Mucosa of descending colon (tissue), 3 donors: Measurements from ENCODE around the gene TEF. TPM values are rescaled to one million over a fixed set of nuclear protein-coding genes. Genes with fewer than 3 reads are reported as not detected.
"Not testable (repeated sequence)": the region's sequence is repeated elsewhere in the genome, so short reads cannot be mapped to it uniquely, and the experiment has no call there.

ENCODE experiments used
- ATAC-seq: fragments of 200-7000 bp; cut with Tn5 transposase; one replicate; pipeline ENCODE4 v1.9.1; 2020; ENCODE audit warnings: mild to moderate bottlenecking, moderate library complexity
- DNase-seq, 3 donors: peaks; one replicate each; pipeline ENCODE4 v3.0.0-alpha.2; 2020
- H3K36me3 ChIP-seq: fragments of 200-600 bp; one replicate; pipeline ENCODE4 v1.8.0; 2021; ENCODE audit warnings: low read depth, mild to moderate bottlenecking
- H3K4me1 ChIP-seq: fragments of 200-600 bp; one replicate; pipeline ENCODE4 v1.8.0; 2021; ENCODE audit warnings: low read depth, mild to moderate bottlenecking
- H3K4me3 ChIP-seq: fragments of 200-600 bp; one replicate; pipeline ENCODE4 v1.8.0; 2021; ENCODE audit warnings: mild to moderate bottlenecking
- H3K9me3 ChIP-seq: fragments of 200-600 bp; one replicate; pipeline ENCODE4 v1.8.0; 2021; ENCODE audit warnings: mild to moderate bottlenecking
- intact Hi-C, 2 donors: fragments of 100-400 bp; cut with DNase I in 1 of 2; cut with micrococcal nuclease in 1 of 2; formaldehyde crosslinking; loops; one replicate each; pipeline versions ENCODE4 v1.11.0 to v1.11.1; 2022; cut with DNase I, micrococcal nuclease
- total RNA-seq, 3 donors: library from RNA; stranded (reverse); fragmentation: NEBNext Ultra II Directional in 2 of 3; extraction: Animal tissue kit (Norgen Biotek cat#: 25700) in 2 of 3; gene quantifications; one replicate each; pipeline versions ENCODE4 v1.2.1 to v1.2.4, GENCODE V29; 2021 to 2023
- TF ChIP-seq, protein P1 (sequence below): fragments of 200-600 bp; IDR thresholded peaks from one replicate; pipeline ENCODE4 v1.8.0; 2022; ENCODE audit warnings: antibody characterized with exemption, mild to moderate bottlenecking
- donor health status: DM: no; HTN: no; CAD: no; lungs with moderate emphysema.
- donor health status: DM: no; HTN: no; CAD: no.
- donor health status: DM: no; HTN: yes; CAD: no.

TEF gene
- total RNA-seq, 3 donors from 2014 or later, result 17.6 to 29.3 (median 28.6) TPM

- ATAC-seq, result no peak
Measured at GRCh38 chr22:41429951-41430332, 48.2 kb downstream of the TEF start.

DNA sequence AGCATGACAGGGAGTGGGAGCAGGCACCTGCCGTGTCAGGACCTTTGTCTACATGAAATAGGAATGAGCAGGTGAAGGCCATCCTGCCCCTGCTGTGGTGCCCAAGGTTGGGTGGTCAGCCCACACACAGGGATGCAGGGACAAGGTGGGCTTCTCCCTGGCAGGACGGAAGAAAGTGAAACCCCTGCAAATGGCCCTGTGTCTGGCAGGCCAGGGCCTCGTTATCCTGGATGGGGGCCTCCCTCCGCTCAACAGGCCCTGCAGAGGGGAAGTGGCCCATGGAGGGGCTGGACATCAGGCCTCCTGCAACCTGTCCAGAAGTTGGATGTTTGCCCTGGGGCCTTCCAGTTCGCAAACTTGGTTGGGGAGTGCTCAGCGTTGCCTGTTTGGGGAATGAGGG, 49.9 kb downstream of the TEF start:
- ATAC-seq, result no peak
- TF ChIP-seq, protein P1, sequence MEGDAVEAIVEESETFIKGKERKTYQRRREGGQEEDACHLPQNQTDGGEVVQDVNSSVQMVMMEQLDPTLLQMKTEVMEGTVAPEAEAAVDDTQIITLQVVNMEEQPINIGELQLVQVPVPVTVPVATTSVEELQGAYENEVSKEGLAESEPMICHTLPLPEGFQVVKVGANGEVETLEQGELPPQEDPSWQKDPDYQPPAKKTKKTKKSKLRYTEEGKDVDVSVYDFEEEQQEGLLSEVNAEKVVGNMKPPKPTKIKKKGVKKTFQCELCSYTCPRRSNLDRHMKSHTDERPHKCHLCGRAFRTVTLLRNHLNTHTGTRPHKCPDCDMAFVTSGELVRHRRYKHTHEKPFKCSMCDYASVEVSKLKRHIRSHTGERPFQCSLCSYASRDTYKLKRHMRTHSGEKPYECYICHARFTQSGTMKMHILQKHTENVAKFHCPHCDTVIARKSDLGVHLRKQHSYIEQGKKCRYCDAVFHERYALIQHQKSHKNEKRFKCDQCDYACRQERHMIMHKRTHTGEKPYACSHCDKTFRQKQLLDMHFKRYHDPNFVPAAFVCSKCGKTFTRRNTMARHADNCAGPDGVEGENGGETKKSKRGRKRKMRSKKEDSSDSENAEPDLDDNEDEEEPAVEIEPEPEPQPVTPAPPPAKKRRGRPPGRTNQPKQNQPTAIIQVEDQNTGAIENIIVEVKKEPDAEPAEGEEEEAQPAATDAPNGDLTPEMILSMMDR, result no peak
- H3K36me3 ChIP-seq, result peaks cover 5% of the 10 kb centered on the region
- H3K4me3 ChIP-seq, result no peak overlapping the region
- DNase-seq, result no peak
- intact Hi-C loops, result no loop called here
- no peaks in the 10 kb centered on the region for H3K9me3 ChIP-seq
- no peaks in the 10 kb centered on the region for H3K4me1 ChIP-seq

More at GRCh38 chr22:41429951-41430332, 48.2 kb downstream of the TEF start:
- H3K4me1 ChIP-seq, result no peaks in the 10 kb centered on the region
- no peaks in the 10 kb centered on the region for H3K9me3 ChIP-seq
- TF ChIP-seq, protein P1, result no peak
- DNase-seq, result no peak
- intact Hi-C loops, result no loop called here
- no peak overlapping the region for H3K4me3 ChIP-seq
- H3K36me3 ChIP-seq, result no peaks in the 10 kb centered on the region

DNA sequence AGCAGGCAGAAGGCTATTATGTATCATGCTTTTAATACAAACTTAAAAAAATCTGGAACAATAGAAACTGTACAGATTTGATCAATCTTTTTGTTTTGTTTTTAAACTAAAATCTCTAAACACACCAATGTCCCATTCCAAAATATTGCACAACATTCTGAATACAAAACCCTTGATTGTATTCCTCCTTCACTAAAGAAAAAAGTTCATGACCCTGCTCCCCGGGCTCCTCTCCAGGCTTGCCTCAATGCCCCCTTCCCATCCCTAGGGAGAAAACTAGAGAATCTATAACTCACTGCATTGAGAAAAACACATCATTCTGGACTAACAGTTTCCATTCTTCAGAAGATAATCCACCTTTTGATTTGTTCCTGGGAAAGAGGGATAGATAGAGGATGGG, 51.7 kb downstream of the TEF start:
- ATAC-seq, DNase-seq, H3K4me1 ChIP-seq, H3K36me3 ChIP-seq, intact Hi-C loops, H3K4me3 ChIP-seq, H3K9me3 ChIP-seq: not testable (repeated sequence)

DNA sequence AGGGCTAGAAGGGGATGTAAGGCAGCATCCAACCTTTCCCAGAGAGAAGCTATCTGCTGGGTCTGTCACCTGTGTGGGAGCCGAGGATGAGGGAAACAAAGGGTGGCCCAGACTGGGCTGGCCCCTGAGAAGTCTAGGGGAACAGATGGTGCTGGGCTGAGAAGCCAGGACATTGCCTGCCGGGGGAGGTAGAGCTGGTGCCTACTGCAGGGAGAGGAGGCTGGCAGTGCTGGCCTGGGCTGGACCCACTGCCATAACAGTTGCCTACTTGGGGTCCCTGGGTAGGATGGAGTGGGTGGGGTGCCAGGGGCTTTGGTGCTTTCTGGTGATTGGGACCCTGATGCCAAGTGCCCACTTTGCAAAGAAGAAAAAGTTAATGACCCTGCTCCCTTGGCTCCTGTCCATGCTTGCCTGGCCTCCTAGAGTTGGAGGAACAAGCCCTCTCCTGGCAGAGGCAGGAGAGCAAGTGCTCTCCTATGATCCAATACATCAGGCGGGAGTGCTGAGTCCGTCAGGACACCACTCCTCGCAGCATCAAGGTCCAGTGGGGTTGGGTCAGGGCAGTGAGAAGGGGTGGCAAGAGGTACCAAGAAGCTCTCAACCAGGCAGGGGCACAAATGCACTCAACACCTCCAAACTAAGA, 52.7 kb downstream of the TEF start:
- H3K4me3 ChIP-seq, ATAC-seq, intact Hi-C loops, H3K36me3 ChIP-seq, DNase-seq, H3K4me1 ChIP-seq, H3K9me3 ChIP-seq: not testable (repeated sequence)

- ATAC-seq (no peak), DNase-seq (no peak)
- H3K4me3 ChIP-seq, result no peak overlapping the region
- H3K4me1 ChIP-seq, result no peaks in the 10 kb centered on the region
- peaks cover 5% of the 10 kb centered on the region for H3K36me3 ChIP-seq
- H3K9me3 ChIP-seq, result no peaks in the 10 kb centered on the region
- TF ChIP-seq, protein P1, result no peak
- intact Hi-C loops, result no loop called here
Measured at GRCh38 chr22:41435560-41435959, 53.8 kb downstream of the TEF start.

- no peaks in the 10 kb centered on the region for H3K9me3 ChIP-seq
- ATAC-seq (no peak), DNase-seq (no peak)
- TF ChIP-seq, protein P1, result no peak
- peaks cover 5% of the 10 kb centered on the region for H3K36me3 ChIP-seq
- H3K4me1 ChIP-seq, result no peaks in the 10 kb centered on the region
- no peak overlapping the region for H3K4me3 ChIP-seq
- intact Hi-C loops, result no loop called here
Measured at GRCh38 chr22:41436322-41437113, 54.8 kb downstream of the TEF start.
